ENCODE measurements around the gene IL17RB.

DNA sequence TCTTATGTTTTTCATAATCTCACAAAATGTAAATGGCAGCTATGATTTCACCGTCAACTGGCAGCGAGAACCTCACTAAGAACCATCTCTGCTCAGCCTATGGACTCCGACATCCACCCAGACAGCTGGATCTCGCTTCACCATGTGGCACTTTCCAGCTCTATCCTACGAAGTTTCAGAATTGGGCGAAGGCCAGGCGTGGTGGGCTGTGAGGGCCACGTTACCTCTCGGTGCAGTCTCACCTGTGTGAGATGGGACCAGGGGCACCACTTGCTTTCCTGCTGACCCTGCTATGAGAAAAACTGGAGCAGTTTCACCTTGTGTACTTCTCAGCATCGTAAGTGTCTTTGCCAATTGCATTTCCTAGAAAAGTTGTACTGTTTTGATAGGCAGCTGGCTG, 32.5 kb upstream of the IL17RB start:
- no peak for TF ChIP-seq MYC (IDR thresholded peaks at IDR 0.05; ENCODE audit: borderline replicate concordance, low read length)
- no peak for TF ChIP-seq NPAS2 (CRISPR knock-in tag; IDR thresholded peaks at IDR 0.05; ENCODE audit: borderline replicate concordance)
- TF ChIP-seq, protein P1, sequence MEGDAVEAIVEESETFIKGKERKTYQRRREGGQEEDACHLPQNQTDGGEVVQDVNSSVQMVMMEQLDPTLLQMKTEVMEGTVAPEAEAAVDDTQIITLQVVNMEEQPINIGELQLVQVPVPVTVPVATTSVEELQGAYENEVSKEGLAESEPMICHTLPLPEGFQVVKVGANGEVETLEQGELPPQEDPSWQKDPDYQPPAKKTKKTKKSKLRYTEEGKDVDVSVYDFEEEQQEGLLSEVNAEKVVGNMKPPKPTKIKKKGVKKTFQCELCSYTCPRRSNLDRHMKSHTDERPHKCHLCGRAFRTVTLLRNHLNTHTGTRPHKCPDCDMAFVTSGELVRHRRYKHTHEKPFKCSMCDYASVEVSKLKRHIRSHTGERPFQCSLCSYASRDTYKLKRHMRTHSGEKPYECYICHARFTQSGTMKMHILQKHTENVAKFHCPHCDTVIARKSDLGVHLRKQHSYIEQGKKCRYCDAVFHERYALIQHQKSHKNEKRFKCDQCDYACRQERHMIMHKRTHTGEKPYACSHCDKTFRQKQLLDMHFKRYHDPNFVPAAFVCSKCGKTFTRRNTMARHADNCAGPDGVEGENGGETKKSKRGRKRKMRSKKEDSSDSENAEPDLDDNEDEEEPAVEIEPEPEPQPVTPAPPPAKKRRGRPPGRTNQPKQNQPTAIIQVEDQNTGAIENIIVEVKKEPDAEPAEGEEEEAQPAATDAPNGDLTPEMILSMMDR (IDR thresholded peaks at IDR 0.05): no peak
- TF ChIP-seq HDAC2 (IDR thresholded peaks at IDR 0.05): no peak
